Neural cell (in vitro differentiated cells): ENCODE results near the gene HNRNPR. TPM values are rescaled to one million over a fixed set of nuclear protein-coding genes. Genes with fewer than 3 reads are reported as not detected.

ENCODE experiments used
- H2AFZ ChIP-seq: fragments of 200-600, 300-800 bp; sonication (generic), shearing (Covaris generic); 2 replicates; pipeline ENCODE4 v1.6.0; 2014; ENCODE audit warnings: low read depth, mild to moderate bottlenecking, antibody characterized with exemption, low read length, moderate library complexity
- H3F3A ChIP-seq: fragments of 200-600 bp; shearing (Covaris generic); 2 replicates; pipeline ENCODE4 v1.6.1; 2016; ENCODE audit warnings: mild to moderate bottlenecking, moderate library complexity, mixed read lengths, antibody characterized with exemption, low read length; ENCODE audit not compliant: insufficient read depth, poor library complexity, severe bottlenecking
- H3K27ac ChIP-seq: fragments of 200-600, 300-800 bp; sonication (generic), shearing (Covaris generic); 2 replicates; pipeline ENCODE4 v1.5.1; 2014; ENCODE audit warnings: mild to moderate bottlenecking, low read length, moderate library complexity
- H3K27me3 ChIP-seq: fragments of 300-800, 200-600 bp; sonication (generic), shearing (Covaris generic); 2 replicates; pipeline ENCODE4 v1.6.0; 2014; ENCODE audit warnings: mild to moderate bottlenecking, low read depth, low read length, moderate library complexity; ENCODE audit not compliant: insufficient read depth
- H3K36me3 ChIP-seq: fragments of 300-800, 200-600 bp; sonication (generic), shearing (Covaris generic); 2 replicates; pipeline ENCODE4 v1.5.1; 2014; ENCODE audit warnings: mild to moderate bottlenecking, antibody characterized with exemption, low read length, moderate library complexity; ENCODE audit not compliant: insufficient read depth
- H3K4me2 ChIP-seq: fragments of 300-800, 200-600 bp; sonication (generic), shearing (Covaris generic); 2 replicates; pipeline ENCODE4 v1.6.0; 2014; ENCODE audit warnings: mild to moderate bottlenecking, low read length
- H3K4me3 ChIP-seq: fragments of 300-800, 200-600 bp; sonication (generic), shearing (Covaris generic); 2 replicates; pipeline ENCODE4 v1.5.1; 2014; ENCODE audit warnings: mild to moderate bottlenecking, low read length, moderate library complexity
- H3K79me2 ChIP-seq: fragments of 200-600 bp; shearing (Covaris generic); replicated peaks from 2 replicates; pipeline ENCODE4 v1.6.0; 2014; ENCODE audit warnings: mild to moderate bottlenecking, low read length, moderate library complexity; ENCODE audit not compliant: insufficient read depth
- H3K9ac ChIP-seq: fragments of 300-800, 200-600 bp; sonication (generic), shearing (Covaris generic); 2 replicates; pipeline ENCODE4 v1.6.1; 2016; ENCODE audit warnings: mild to moderate bottlenecking, low read length, mixed read lengths
- H3K9me2 ChIP-seq: fragments of 200-600 bp; shearing (Covaris generic); 2 replicates; pipeline ENCODE4 v1.6.1; 2016; ENCODE audit warnings: mild to moderate bottlenecking, low read length, mixed read lengths; ENCODE audit not compliant: insufficient read depth
- H3K9me3 ChIP-seq: fragments of 200-600, 300-800 bp; sonication (generic), shearing (Covaris generic); 2 replicates; pipeline ENCODE4 v1.6.1; 2016; ENCODE audit warnings: mild to moderate bottlenecking, mixed run types, low read length, moderate library complexity, mixed read lengths
- H4K20me1 ChIP-seq: fragments of 200-600 bp; shearing (Covaris generic); 2 replicates; pipeline ENCODE4 v1.6.1; 2016; ENCODE audit warnings: mild to moderate bottlenecking, mixed run types; ENCODE audit not compliant: insufficient read depth
- EP300 ChIP-seq: fragments of 450-650 bp; conservative IDR thresholded peaks from 2 replicates; pipeline ENCODE4 v1.6.1; 2014; ENCODE audit warnings: antibody characterized with exemption, mild to moderate bottlenecking, moderate library complexity; ENCODE audit not compliant: poor library complexity, severe bottlenecking
- EZH2 ChIP-seq: fragments of 200-600, 300-800 bp; shearing (Covaris generic), sonication (generic); IDR thresholded peaks from 2 replicates; pipeline ENCODE4 v1.6.1; 2014; ENCODE audit warnings: antibody characterized with exemption, low read length, borderline replicate concordance, mild to moderate bottlenecking; ENCODE audit not compliant: insufficient read depth, poor library complexity, severe bottlenecking
- MXI1 ChIP-seq: fragments of 450-650 bp; conservative IDR thresholded peaks from 2 replicates; pipeline ENCODE4 v1.6.1; 2014; ENCODE audit warnings: antibody characterized with exemption, mild to moderate bottlenecking; ENCODE audit not compliant: poor library complexity, severe bottlenecking
- POLR2AphosphoS5 ChIP-seq: IDR thresholded peaks from 2 replicates; pipeline ENCODE4 v1.6.1; 2012
- RAD21 ChIP-seq: fragments of 450-650 bp; conservative IDR thresholded peaks from 2 replicates; pipeline ENCODE4 v1.6.1; 2014; ENCODE audit warnings: antibody characterized with exemption, mild to moderate bottlenecking, moderate library complexity
- REST ChIP-seq: IDR thresholded peaks from 2 replicates; pipeline ENCODE4 v1.6.1; 2012; ENCODE audit warnings: borderline replicate concordance
- SMC3 ChIP-seq: fragments of 450-650 bp; conservative IDR thresholded peaks from 2 replicates; pipeline ENCODE4 v1.6.1; 2014; ENCODE audit warnings: antibody characterized with exemption, mild to moderate bottlenecking, moderate library complexity; ENCODE audit not compliant: poor library complexity
- TAF1 ChIP-seq: IDR thresholded peaks from 2 replicates; pipeline ENCODE4 v1.6.1; 2012; ENCODE audit warnings: low read depth
- polyA plus RNA-seq: library from polyadenylated mRNA; depleted of rRNA; stranded (reverse); fragments of >200 nt; gene quantifications from 2 replicates; pipeline ENCODE4 v1.2.3, GENCODE V29; 2014
- TF ChIP-seq, protein P1 (sequence below): fragments of 450-650 bp; IDR thresholded peaks from 2 replicates; pipeline ENCODE4 v1.5.1; 2014; ENCODE audit warnings: antibody characterized with exemption, mild to moderate bottlenecking, moderate library complexity; ENCODE audit not compliant: poor library complexity, severe bottlenecking

HNRNPR gene
- polyA plus RNA-seq, 1 donor from 2014 or later, result 345 TPM

DNA sequence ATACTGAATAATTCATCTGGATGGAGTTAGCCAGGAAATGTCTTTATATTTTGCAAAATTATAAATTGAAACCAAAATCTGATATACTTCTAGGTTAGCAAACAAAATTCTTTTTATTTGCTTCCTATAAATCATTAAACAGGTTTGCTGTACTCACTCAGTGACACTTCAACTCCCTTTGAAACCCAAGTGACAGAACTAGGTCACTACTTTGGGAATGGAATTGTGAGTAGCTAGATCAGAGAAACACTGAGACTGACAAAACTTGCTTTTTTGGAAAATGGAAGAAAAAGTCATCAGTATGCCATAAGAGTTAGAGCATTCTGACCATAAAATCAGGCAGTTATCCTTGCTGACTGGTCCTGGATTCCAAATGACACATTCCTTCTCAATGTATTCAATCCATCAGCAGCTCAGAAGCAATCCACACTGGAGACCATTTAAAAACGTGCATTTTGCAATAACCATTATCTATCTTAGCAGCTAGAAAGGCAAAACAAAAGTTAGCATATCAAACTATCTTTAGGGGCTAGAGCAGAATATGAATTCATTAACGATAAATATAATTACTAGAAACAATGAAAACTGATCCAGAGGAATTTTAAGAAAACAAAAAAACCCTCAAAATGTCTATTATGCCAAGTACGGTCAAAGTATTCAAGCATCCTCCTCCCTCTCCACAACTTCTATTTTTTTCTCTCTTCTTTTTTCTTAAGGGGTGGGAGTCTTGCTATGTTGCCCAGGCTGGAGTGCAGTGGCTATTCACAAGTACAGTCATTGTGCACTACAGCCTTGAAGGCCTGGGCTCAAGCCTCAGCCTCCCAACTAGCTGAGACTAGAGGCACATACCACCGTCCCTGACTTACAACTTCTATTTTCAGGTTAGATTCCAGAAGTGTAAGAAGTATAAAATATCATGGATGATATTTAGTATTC is 60.1 kb downstream of the HNRNPR start:
- no peak overlapping the region for H3K9ac ChIP-seq
- H3K4me2 ChIP-seq, result no peak overlapping the region
- no peaks in the 10 kb centered on the region for H3K79me2 ChIP-seq
- H3K27me3 ChIP-seq, result no peaks in the 10 kb centered on the region
- no peaks in the 10 kb centered on the region for H3F3A ChIP-seq
- H3K4me3 ChIP-seq, result no peak overlapping the region
- H2AFZ ChIP-seq, result no peak overlapping the region
- H3K9me3 ChIP-seq, result no peaks in the 10 kb centered on the region
- TF ChIP-seq, protein P1, sequence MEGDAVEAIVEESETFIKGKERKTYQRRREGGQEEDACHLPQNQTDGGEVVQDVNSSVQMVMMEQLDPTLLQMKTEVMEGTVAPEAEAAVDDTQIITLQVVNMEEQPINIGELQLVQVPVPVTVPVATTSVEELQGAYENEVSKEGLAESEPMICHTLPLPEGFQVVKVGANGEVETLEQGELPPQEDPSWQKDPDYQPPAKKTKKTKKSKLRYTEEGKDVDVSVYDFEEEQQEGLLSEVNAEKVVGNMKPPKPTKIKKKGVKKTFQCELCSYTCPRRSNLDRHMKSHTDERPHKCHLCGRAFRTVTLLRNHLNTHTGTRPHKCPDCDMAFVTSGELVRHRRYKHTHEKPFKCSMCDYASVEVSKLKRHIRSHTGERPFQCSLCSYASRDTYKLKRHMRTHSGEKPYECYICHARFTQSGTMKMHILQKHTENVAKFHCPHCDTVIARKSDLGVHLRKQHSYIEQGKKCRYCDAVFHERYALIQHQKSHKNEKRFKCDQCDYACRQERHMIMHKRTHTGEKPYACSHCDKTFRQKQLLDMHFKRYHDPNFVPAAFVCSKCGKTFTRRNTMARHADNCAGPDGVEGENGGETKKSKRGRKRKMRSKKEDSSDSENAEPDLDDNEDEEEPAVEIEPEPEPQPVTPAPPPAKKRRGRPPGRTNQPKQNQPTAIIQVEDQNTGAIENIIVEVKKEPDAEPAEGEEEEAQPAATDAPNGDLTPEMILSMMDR, result no peak
- TF ChIP-seq REST, result no peak
- no peak for TF ChIP-seq POLR2AphosphoS5
- no peak for TF ChIP-seq SMC3
- no peak for TF ChIP-seq EZH2
- TF ChIP-seq MXI1, result no peak
- TF ChIP-seq EP300, result no peak
- TF ChIP-seq RAD21, result no peak
- no peak for TF ChIP-seq TAF1
- no peak overlapping the region for H3K27ac ChIP-seq
- H3K36me3 ChIP-seq, result peaks cover 10% of the 10 kb centered on the region
- H4K20me1 ChIP-seq, result no peaks in the 10 kb centered on the region
- H3K9me2 ChIP-seq, result no peaks in the 10 kb centered on the region

GRCh38 chr1:23282957-23283356 is 61.1 kb downstream of the HNRNPR start:
- no peak overlapping the region for H2AFZ ChIP-seq
- no peak overlapping the region for H3K4me3 ChIP-seq
- H3K9me3 ChIP-seq, result no peaks in the 10 kb centered on the region
- no peak overlapping the region for H3K9ac ChIP-seq
- no peak overlapping the region for H3K4me2 ChIP-seq
- H3F3A ChIP-seq, result no peaks in the 10 kb centered on the region
- H3K9me2 ChIP-seq, result no peaks in the 10 kb centered on the region
- H3K36me3 ChIP-seq, result peaks cover 10% of the 10 kb centered on the region
- H3K27ac ChIP-seq, result no peak overlapping the region
- no peak for TF ChIP-seq SMC3
- TF ChIP-seq, protein P1, result no peak
- no peak for TF ChIP-seq TAF1
- TF ChIP-seq EZH2, result no peak
- no peak for TF ChIP-seq MXI1
- TF ChIP-seq EP300, result no peak
- no peak for TF ChIP-seq RAD21
- no peak for TF ChIP-seq POLR2AphosphoS5
- no peaks in the 10 kb centered on the region for H3K79me2 ChIP-seq
- H4K20me1 ChIP-seq, result no peaks in the 10 kb centered on the region
- no peaks in the 10 kb centered on the region for H3K27me3 ChIP-seq
